Measurements from ENCODE around the gene STK32C. TPM values are rescaled to one million over a fixed set of nuclear protein-coding genes. Genes with fewer than 3 reads are reported as not detected.
"Not testable (repeated sequence)": the region's sequence is repeated elsewhere in the genome, so short reads cannot be mapped to it uniquely, and the experiment has no call there.

The STK32C gene
- total and polyA plus RNA-seq, 10 of the 15 experiments (the other 5 are each of a cell fraction or from before 2014, with no cell fraction given), result 1.5 to 18.1 (median 6.4) TPM

GRCh38 chr10:132216441-132216840, 91.3 kb downstream of the STK32C start:
- CTCF ChIA-PET; H3K9ac ChIP-seq (ENCODE audit: control insufficient read depth, insufficient read depth, low read length); SMC1A ChIA-PET (ENCODE audit: uncharacterized antibody, unreplicated experiment); H3K27ac ChIP-seq (ENCODE audit: control insufficient read depth, insufficient read depth); POLR2A ChIA-PET; H3K27me3 ChIP-seq (replicated peaks in 1 of 2; ENCODE audit: control insufficient read depth in 2 of 2, insufficient read depth in 2 of 2, low read length in 1 of 2); DNase-seq (ENCODE audit: low read depth, low spot score); H3K9me3 ChIP-seq (replicated peaks; ENCODE audit: control insufficient read depth, insufficient read depth, low read length); RAD21 ChIA-PET (ENCODE audit: unreplicated experiment); H4K20me1 ChIP-seq (ENCODE audit: control insufficient read depth, insufficient read depth); H3K4me3 ChIP-seq; intact Hi-C loops (cut with micrococcal nuclease; ENCODE audit: unreplicated experiment); BruUV-seq (replicated peaks); H3K36me3 ChIP-seq (ENCODE audit: control insufficient read depth in 2 of 2, insufficient read depth in 2 of 2, low read length in 1 of 2); in situ Hi-C loops (cut with MboI); H2AFZ ChIP-seq (ENCODE audit: control insufficient read depth, low read depth, low read length); H3K4me1 ChIP-seq (ENCODE audit: control insufficient read depth, insufficient read depth, low read length); H3K4me2 ChIP-seq (ENCODE audit: control insufficient read depth, insufficient read depth); FAIRE-seq; H3K79me2 ChIP-seq (ENCODE audit: control insufficient read depth, insufficient read depth, low read length); ATAC-seq: not testable (repeated sequence)
- 67% methylated on average over 3 of the region's 3 CpGs for WGBS (ENCODE audit: insufficient coverage, insufficient replicate concordance, low lambda C conversion rate, missing lambda C conversion rate)

GRCh38 chr10:132213917-132214316, 93.8 kb downstream of the STK32C start:
- H2AFZ ChIP-seq (ENCODE audit: control insufficient read depth, low read depth, low read length), result no peak overlapping the region
- ChIA-PET CTCF (interaction anchor here (0.6 to 0.7 kb wide), 2 partner anchors 105 to 310 kb away, joined by 3 to 4 read pairs; no protein-coding TSS in a partner anchor), POLR2A (no interaction called here), RAD21 (ENCODE audit: unreplicated experiment) (no interaction called here), SMC1A (ENCODE audit: uncharacterized antibody, unreplicated experiment) (no interaction called here)
- H3K27me3 ChIP-seq (replicated peaks in 1 of 2; ENCODE audit: control insufficient read depth in 2 of 2, insufficient read depth in 2 of 2, low read length in 1 of 2), result no peaks in the 10 kb centered on the region
- no peaks in the 10 kb centered on the region for H3K79me2 ChIP-seq (ENCODE audit: control insufficient read depth, insufficient read depth, low read length)
- no peak overlapping the region for H3K4me2 ChIP-seq (ENCODE audit: control insufficient read depth, insufficient read depth)
- no peak for DNase-seq (ENCODE audit: low read depth, low spot score)
- H3K4me1 ChIP-seq (ENCODE audit: control insufficient read depth, insufficient read depth, low read length), result no peaks in the 10 kb centered on the region
- no peak overlapping the region for H3K4me3 ChIP-seq
- H3K9me3 ChIP-seq (replicated peaks; ENCODE audit: control insufficient read depth, insufficient read depth, low read length), result no peaks in the 10 kb centered on the region; the same call in 2 of the 3 replicates
- no TSS peak for BruUV-seq (replicated peaks)
- ATAC-seq, result no peak
- no peak overlapping the region for H3K9ac ChIP-seq (ENCODE audit: control insufficient read depth, insufficient read depth, low read length)
- H3K36me3 ChIP-seq (ENCODE audit: control insufficient read depth in 2 of 2, insufficient read depth in 2 of 2, low read length in 1 of 2), result no peaks in the 10 kb centered on the region
- H3K27ac ChIP-seq (ENCODE audit: control insufficient read depth, insufficient read depth), result no peak overlapping the region
- WGBS (ENCODE audit: insufficient coverage, insufficient replicate concordance, low lambda C conversion rate, missing lambda C conversion rate), result 20% methylated on average over 4 of the region's 4 CpGs
- in situ Hi-C loops (cut with MboI), result no loop called here
- no peaks in the 10 kb centered on the region for H4K20me1 ChIP-seq (ENCODE audit: control insufficient read depth, insufficient read depth)
- intact Hi-C loops (cut with micrococcal nuclease; ENCODE audit: unreplicated experiment), result no loop called here
- TF ChIP-seq POLR2AphosphoS5 (IDR thresholded peaks at IDR 0.05; ENCODE audit: low read length) (no peak), NFYA (IDR thresholded peaks at IDR 0.05; ENCODE audit: borderline replicate concordance, low read depth, low read length) (no peak), ZNF622 (IDR thresholded peaks at IDR 0.05) (no peak), HDGF (IDR thresholded peaks at IDR 0.05) (no peak), ZZZ3 (IDR thresholded peaks at IDR 0.05; ENCODE audit: control insufficient read depth, insufficient read length, low read depth) (no peak), BHLHE40 (IDR thresholded peaks at IDR 0.05; ENCODE audit: borderline replicate concordance in 1 of 2, low read depth in 2 of 2, low read length in 1 of 2) (no peak), SRF (IDR thresholded peaks at IDR 0.05; ENCODE audit: low read depth in 2 of 2, low read length in 2 of 2) (no peak), CREM (IDR thresholded peaks at IDR 0.05; ENCODE audit: low read depth) (no peak), RELA (IDR thresholded peaks at IDR 0.05; ENCODE audit: borderline replicate concordance, partially characterized antibody) (no peak), RBBP5 (conservative IDR thresholded peaks at IDR 0.05) (no peak), BRCA1 (IDR thresholded peaks at IDR 0.05; ENCODE audit: low read depth, low read length) (no peak), KLF5 (IDR thresholded peaks at IDR 0.05; ENCODE audit: partially characterized antibody) (no peak), ATF3 (IDR thresholded peaks at IDR 0.05; ENCODE audit: borderline replicate concordance, extremely low read depth, low read depth, low read length) (no peak), PKNOX1 (IDR thresholded peaks at IDR 0.05) (no peak), POLR2AphosphoS2 (IDR thresholded peaks at IDR 0.05; ENCODE audit: low read depth, low read length) (no peak)
- no peak for FAIRE-seq

All from GM12878 (cell line).